GM19467 (cell line): Measurements from ENCODE around the gene SLC35F4.
"Not testable (repeated sequence)": the region's sequence is repeated elsewhere in the genome, so short reads cannot be mapped to it uniquely, and the experiment has no call there.

Experiments
- ATAC-seq: cut with Tn5 transposase; IDR thresholded peaks from one replicate; pipeline ENCODE4 v1.9.1; 2021; ENCODE audit warnings: mild to moderate bottlenecking, moderate library complexity; ENCODE audit not compliant: unreplicated experiment

Gene SLC35F4

DNA sequence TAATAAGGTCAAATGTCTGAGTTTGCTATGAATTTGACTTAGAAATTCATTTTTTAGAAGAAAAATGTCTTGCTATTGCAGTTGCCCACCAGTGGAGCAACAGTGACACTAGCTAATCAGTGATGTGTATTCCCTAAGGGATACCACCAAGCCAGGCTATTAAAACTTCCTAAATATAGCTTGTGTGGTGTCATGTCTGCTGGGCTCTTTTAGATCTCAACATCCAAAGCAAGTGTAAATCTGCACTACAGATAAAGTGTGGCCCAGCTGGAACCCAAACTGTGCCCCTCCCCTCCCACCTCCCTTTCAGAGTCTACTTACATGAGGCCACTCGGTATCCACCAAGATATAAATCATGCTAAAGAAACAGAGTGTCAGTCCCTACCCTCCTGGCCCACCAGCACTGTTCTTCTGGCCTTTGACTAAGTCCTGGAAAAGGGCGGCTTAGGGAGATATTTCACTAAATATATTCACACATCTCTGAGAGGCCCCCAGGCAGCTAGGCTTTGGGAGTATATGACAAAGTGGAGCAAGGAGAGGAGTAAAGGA is 53.8 kb downstream of the SLC35F4 start:
- no peak for ATAC-seq

DNA sequence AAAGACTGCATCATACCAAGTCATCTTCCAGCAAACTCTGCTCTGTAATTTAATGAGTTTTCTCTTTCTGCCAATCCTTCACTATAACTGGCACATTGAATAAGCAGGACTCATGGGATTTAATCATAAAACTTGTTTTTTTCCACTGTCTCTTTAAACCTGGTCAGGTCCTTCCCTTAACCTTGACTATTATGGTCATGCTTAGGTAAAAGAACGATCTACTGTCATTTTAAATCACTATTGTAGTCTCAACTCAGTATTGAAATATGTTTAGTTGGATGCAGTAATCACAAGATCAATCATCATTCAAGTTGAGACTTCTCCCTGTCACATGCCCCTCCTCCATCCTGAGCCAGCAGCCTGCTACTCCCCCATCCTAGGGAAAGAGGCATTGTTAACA is 56.1 kb downstream of the SLC35F4 start:
- ATAC-seq = no peak

GRCh38 chr14:57797160-57797559 is 68.7 kb downstream of the SLC35F4 start:
- ATAC-seq = no peak

DNA sequence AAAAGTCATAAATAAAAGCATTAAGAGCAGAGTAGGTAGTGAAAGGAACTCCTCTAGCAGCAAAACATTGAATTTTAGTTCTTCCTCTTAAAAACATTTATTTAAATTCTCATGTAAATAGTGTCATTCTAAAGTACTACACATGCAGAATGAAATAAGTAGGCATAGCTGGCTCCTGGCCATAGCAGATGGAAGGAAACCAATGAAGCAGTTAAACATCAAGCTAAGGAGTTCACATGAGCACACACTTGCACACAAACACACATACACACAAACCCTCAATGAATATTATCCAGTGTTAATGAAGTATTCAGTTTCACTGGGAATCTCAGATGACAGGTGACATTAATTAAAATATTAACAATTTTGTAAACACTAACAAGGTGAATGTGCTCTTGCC is 69.3 kb downstream of the SLC35F4 start:
- no peak for ATAC-seq

DNA sequence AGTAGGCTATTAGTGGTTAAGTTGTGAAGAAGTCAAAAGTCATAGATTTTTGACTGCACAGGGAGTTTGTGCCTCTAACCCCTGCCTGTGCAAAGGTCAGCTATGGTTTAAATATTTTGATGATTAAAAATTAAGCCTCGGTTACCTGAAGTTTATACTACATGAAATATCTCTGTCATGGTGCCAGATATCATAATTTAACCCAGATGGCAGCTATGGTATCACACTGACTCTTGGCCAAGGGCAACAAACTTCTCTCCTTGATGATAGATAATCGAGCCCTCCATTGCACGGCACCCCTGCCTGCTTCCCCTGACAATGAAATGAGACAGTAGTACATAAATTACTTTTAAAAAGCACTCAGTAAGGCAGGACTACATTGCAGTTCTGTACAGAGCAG is 80.8 kb downstream of the SLC35F4 start:
- no peak for ATAC-seq

DNA sequence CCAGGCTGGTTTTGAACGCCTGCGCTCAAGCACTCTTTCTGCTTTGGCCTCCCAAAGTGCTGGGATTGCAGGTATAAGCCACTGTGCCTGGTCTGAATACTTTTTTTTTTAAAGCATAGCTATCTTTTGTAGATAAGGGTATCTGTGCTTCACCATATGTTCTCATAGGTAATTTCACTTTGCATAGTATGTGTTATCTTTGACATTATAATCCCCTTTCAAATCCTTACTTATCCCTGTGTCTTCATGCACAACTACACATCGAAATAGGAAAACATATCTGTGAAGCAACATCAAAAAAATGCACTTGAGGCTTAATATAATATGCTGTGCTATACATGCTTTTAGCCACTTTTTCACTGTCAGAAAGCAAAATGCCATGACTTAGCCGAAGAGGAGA is 94.1 kb downstream of the SLC35F4 start:
- no peak for ATAC-seq

GRCh38 chr14:57769863-57770523 is 95.9 kb downstream of the SLC35F4 start:
- no peak for ATAC-seq

- ATAC-seq = no peak
These were observed 104.1 kb downstream of the SLC35F4 start for GRCh38 chr14:57761800-57762199.

- no peak for ATAC-seq
These were observed 105.0 kb downstream of the SLC35F4 start for GRCh38 chr14:57760896-57761295.

- no peak for ATAC-seq
These were observed 110.8 kb downstream of the SLC35F4 start for GRCh38 chr14:57755018-57755521.

DNA sequence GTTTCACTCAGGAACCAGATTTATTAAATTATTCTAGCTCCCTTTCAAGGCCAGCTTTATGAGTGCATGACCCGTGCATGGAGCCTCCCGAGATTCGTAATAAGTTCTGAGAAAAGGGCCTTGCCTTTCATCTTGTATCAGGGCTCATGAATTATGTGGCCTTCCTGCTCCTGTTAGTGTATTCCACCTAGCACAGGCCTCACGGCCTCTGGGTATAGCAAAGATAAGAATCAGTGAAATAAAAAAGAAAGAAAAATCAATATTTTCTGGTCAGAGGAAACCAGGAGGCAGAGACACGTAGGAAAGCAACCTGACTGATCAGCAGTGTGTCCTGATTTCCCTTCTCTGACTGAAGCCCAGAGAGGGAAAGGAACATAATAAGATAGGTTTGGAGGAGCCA is 111.4 kb downstream of the SLC35F4 start:
- ATAC-seq = no peak

- no peak for ATAC-seq
These were observed 112.1 kb downstream of the SLC35F4 start for GRCh38 chr14:57753821-57754220.

- not testable (repeated sequence) for ATAC-seq
These were observed 113.7 kb downstream of the SLC35F4 start for GRCh38 chr14:57752142-57752695.

DNA sequence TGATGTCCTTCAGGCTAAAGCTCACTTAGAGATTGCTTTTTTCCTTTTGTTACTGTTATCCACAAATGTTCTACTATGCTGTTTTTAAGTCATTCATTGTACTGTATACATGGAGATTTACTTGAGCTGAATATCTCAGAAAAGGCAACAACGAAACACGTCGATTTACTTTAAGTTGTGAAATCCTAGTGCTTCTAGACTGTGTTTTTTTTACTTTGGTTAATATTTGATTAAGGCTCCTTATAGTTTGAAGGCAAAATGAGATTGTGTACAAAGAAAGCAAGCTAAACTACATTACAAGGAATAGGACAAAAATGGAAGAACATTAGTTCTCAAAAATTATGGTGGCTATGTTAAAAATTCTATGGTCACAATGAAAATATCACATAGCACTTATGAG is 114.5 kb downstream of the SLC35F4 start:
- no peak for ATAC-seq

DNA sequence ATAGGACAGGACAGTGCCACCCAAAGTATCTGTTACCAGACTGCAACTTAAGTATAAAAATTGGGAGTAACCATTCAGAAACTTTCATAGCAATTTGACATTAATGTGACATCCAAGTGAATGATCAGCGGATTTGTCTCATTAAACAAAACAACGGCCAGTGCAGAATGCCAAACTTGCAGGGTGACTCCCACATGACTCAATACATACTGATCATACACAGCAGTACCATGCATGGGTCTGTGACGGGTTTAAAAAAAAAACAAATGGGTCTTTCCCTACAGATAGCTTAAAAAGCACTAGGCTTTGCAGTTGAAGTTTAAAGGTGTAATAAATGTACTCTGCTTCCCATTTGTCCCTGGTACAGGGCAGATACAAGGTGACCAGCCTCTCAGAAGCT is 116.6 kb downstream of the SLC35F4 start:
- no peak for ATAC-seq

- no peak for ATAC-seq
These were observed 117.6 kb downstream of the SLC35F4 start for GRCh38 chr14:57748279-57748678.

DNA sequence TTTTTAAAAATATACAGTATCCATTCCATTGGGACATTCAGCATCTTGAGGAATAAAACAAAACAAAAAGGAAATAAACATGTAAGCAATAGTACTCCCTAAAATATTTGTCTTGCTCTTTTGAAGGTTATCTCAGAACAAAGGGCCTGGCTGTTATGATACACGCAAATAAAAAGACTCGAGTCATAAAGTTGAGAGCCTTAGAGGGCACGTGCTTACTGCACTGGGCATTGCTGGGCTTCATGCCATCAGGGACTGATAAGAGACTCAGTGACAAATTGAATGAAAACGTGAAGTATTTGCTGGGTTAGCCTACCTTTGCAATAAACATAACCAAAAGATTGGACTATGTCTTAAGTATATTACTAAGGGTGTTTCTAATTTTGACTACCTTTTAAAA is 118.9 kb downstream of the SLC35F4 start:
- ATAC-seq = no peak

- ATAC-seq = no peak
These were observed 119.3 kb downstream of the SLC35F4 start for GRCh38 chr14:57746563-57746962.

DNA sequence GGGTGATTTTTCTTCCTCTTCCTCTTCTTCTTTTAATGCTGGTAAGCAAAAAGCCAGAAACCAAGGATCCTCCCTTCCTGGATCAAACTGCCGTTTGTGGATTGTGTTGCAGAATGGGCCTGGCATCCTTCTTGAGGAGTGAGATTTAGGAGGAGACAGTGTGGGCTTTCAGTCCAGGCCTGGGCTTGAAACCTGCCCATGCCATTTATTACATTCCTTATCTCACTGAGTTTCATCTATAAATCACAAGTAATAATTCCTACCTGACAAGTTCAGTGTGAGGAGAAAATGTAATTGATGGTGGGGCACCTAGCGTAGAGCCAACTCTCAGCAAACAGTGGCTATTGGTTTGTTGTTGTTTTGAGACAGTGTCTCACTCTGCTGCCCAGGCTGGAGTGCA is 126.4 kb downstream of the SLC35F4 start:
- no peak for ATAC-seq

DNA sequence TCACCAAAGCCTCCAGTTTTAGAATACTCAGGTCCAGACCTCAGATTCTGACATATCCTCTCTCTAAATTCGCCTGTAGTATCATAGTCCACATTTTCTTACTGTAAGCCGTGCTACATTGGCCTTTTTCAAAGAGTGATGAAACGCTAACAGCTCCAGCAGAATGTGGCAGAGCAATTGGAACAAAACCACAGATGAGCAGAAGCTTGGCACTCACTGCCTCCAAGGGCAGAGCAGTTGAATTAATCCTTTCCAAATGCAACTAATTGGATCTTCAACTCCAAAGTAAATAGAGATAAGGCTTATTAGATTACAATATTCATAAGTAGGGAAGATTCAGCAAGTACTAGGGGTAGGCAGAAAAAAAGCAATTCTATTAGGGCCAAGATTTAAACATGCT is 128.3 kb downstream of the SLC35F4 start:
- ATAC-seq = no peak

- ATAC-seq = no peak
These were observed 129.5 kb downstream of the SLC35F4 start for GRCh38 chr14:57736391-57736790.

DNA sequence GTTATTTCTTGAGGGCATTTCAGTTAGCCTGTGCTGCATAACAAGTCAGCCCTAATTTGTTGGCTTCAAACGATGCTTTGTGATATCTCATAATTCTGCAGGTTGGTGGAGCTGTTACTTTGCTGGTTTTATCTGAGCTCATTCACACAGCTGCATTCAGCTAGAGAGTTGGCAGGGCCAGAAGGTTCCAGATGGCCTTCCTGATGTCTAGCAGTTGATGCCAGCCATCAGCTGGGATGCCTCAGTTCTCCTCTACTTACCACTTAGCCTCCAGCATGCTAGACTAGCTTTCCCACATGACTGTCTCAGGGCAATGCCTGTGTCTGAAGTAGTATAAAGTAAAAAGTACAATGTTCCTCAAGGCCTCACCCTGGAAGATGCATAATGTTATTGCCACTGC is 130.6 kb downstream of the SLC35F4 start:
- ATAC-seq = no peak
